ENCODE results near the gene SRPK3. TPM values are rescaled to one million over a fixed set of nuclear protein-coding genes. Genes with fewer than 3 reads are reported as not detected.

The SRPK3 gene
- total and polyA plus RNA-seq, 2 donors (not counting 1 experiment from before 2014, with no cell fraction given): not detected

- Mint-ChIP-seq H3K9me3 (ENCODE audit: insufficient read depth) (no peaks in the 10 kb centered on the region), H3K4me3 (no peak overlapping the region), H3K27ac (no peak overlapping the region), H3K27me3 (no peaks in the 10 kb centered on the region), H3K4me1 (no peaks in the 10 kb centered on the region)
- Histone ChIP-seq H3K79me2 (ENCODE audit: control insufficient read depth, insufficient read depth, low read length) (no peaks in the 10 kb centered on the region), H3K9ac (ENCODE audit: low read length) (no peak overlapping the region), H4K20me1 (ENCODE audit: control insufficient read depth, insufficient read depth, low read length, poor library complexity, severe bottlenecking) (no peaks in the 10 kb centered on the region), H3K27ac (ENCODE audit: low read length in 2 of 2) (no peak overlapping the region), H2AFZ (ENCODE audit: insufficient read depth, low read depth, low read length, poor library complexity, severe bottlenecking) (no peak overlapping the region), H3K27me3 (replicated peaks in 1 of 4; ENCODE audit: control extremely low read depth in 1 of 4, control insufficient read depth in 3 of 4, insufficient read depth in 4 of 4, low read length in 3 of 4) (no peaks in the 10 kb centered on the region), H3K4me3 (ENCODE audit: control extremely low read depth in 1 of 5, extremely low read depth in 1 of 5, insufficient read depth in 1 of 5, low read depth in 2 of 5, low read length in 4 of 5) (no peak overlapping the region), H3K4me2 (replicated peaks; ENCODE audit: low read depth, low read length, poor library complexity, severe bottlenecking) (no peak overlapping the region), H3K4me1 (ENCODE audit: control insufficient read depth in 2 of 2, insufficient read depth in 2 of 2, low read length in 2 of 2) (no peaks in the 10 kb centered on the region), H3K9me3 (ENCODE audit: control extremely low read depth in 1 of 3, control insufficient read depth in 2 of 3, insufficient read depth in 1 of 3, low read length in 2 of 3) (no peaks in the 10 kb centered on the region), H3K36me3 (replicated peaks in 1 of 2; ENCODE audit: control extremely low read depth in 1 of 2, control insufficient read depth in 1 of 2, extremely low read depth in 1 of 2, insufficient read depth in 2 of 2, low read length in 1 of 2) (peaks cover 0 to 4% of the 10 kb centered on the region in 2 experiments)
- CTCF ChIA-PET: no interaction called here
- POLR2A ChIA-PET: no interaction called here
- intact Hi-C loops (cut with micrococcal nuclease): no loop called here
- DNase-seq (no peak), ATAC-seq (ENCODE audit: low read depth) (no peak)
- 96% methylated on average over 63 of the region's 87 CpGs for WGBS (ENCODE audit: insufficient coverage)
- TF ChIP-seq EZH2 (IDR thresholded peaks at IDR 0.05; ENCODE audit: borderline replicate concordance, insufficient read depth, low read depth, low read length, poor library complexity, severe bottlenecking): no peak
Observed at GRCh38 chrX:153803211-153804099, 22.6 kb downstream of the SRPK3 start.

DNA sequence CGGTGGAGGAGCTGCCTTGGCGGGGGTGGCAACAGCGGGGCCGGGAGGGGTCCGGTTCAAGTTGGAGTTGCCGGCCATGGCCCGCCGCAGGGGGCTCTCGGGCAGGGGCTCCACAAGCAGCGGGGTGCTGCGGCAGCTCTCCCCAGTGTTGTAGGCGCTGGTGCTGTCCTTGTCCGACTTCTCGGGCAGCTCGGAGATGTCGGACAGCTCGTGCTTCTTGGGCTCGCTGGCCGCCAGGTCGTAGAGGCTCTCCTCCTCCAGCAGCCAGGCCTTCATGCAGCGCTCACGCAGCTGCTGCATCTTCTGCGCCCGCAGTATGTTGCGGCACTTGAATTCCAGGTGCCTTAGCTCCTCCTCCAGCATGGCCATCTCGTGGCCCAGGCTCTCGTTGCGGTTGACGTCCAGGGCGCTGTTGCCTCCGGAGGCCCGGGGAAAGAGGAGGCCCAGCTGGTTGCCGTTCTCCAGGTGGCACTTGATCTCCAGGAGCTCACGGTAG lies 23.3 kb downstream of the SRPK3 start:
- H3K9ac ChIP-seq (ENCODE audit: low read length): no peak overlapping the region
- no peak overlapping the region for H3K4me3 Mint-ChIP-seq
- intact Hi-C loops (cut with micrococcal nuclease): no loop called here
- 96% methylated on average over 32 of the region's 34 CpGs for WGBS (ENCODE audit: insufficient coverage)
- no peaks in the 10 kb centered on the region for H3K79me2 ChIP-seq (ENCODE audit: control insufficient read depth, insufficient read depth, low read length)
- no peaks in the 10 kb centered on the region for H3K4me1 ChIP-seq (ENCODE audit: control insufficient read depth in 2 of 2, insufficient read depth in 2 of 2, low read length in 2 of 2)
- H3K9me3 Mint-ChIP-seq (ENCODE audit: insufficient read depth): no peaks in the 10 kb centered on the region
- no peak overlapping the region for H3K27ac Mint-ChIP-seq
- no peaks in the 10 kb centered on the region for H3K27me3 ChIP-seq (replicated peaks in 1 of 4; ENCODE audit: control extremely low read depth in 1 of 4, control insufficient read depth in 3 of 4, insufficient read depth in 4 of 4, low read length in 3 of 4)
- no peak overlapping the region for H3K4me2 ChIP-seq (replicated peaks; ENCODE audit: low read depth, low read length, poor library complexity, severe bottlenecking)
- H3K27me3 Mint-ChIP-seq: no peaks in the 10 kb centered on the region
- H3K36me3 ChIP-seq (replicated peaks in 1 of 2; ENCODE audit: control extremely low read depth in 1 of 2, control insufficient read depth in 1 of 2, extremely low read depth in 1 of 2, insufficient read depth in 2 of 2, low read length in 1 of 2): peaks cover 0 to under 1% of the 10 kb centered on the region in 2 experiments
- no peaks in the 10 kb centered on the region for H3K9me3 ChIP-seq (ENCODE audit: control extremely low read depth in 1 of 3, control insufficient read depth in 2 of 3, insufficient read depth in 1 of 3, low read length in 2 of 3)
- no peak for TF ChIP-seq EZH2 (IDR thresholded peaks at IDR 0.05; ENCODE audit: borderline replicate concordance, insufficient read depth, low read depth, low read length, poor library complexity, severe bottlenecking)
- TF ChIP-seq, protein P1, sequence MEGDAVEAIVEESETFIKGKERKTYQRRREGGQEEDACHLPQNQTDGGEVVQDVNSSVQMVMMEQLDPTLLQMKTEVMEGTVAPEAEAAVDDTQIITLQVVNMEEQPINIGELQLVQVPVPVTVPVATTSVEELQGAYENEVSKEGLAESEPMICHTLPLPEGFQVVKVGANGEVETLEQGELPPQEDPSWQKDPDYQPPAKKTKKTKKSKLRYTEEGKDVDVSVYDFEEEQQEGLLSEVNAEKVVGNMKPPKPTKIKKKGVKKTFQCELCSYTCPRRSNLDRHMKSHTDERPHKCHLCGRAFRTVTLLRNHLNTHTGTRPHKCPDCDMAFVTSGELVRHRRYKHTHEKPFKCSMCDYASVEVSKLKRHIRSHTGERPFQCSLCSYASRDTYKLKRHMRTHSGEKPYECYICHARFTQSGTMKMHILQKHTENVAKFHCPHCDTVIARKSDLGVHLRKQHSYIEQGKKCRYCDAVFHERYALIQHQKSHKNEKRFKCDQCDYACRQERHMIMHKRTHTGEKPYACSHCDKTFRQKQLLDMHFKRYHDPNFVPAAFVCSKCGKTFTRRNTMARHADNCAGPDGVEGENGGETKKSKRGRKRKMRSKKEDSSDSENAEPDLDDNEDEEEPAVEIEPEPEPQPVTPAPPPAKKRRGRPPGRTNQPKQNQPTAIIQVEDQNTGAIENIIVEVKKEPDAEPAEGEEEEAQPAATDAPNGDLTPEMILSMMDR (IDR thresholded peaks at IDR 0.05): no peak
- H4K20me1 ChIP-seq (ENCODE audit: control insufficient read depth, insufficient read depth, low read length, poor library complexity, severe bottlenecking): no peaks in the 10 kb centered on the region
- no peak for DNase-seq
- no peak for ATAC-seq (ENCODE audit: low read depth)
- POLR2A ChIA-PET: no interaction called here
- H3K4me3 ChIP-seq (ENCODE audit: control extremely low read depth in 1 of 5, extremely low read depth in 1 of 5, insufficient read depth in 1 of 5, low read depth in 2 of 5, low read length in 4 of 5): no peak overlapping the region
- H3K27ac ChIP-seq (ENCODE audit: low read length in 2 of 2): no peak overlapping the region
- CTCF ChIA-PET: interaction anchor here (0.7 kb wide), 1 partner anchor 605 kb away, joined by 3 read pairs; the partner anchor contains the start of gene DNASE1L1
- H3K4me1 Mint-ChIP-seq: no peaks in the 10 kb centered on the region
- H2AFZ ChIP-seq (ENCODE audit: insufficient read depth, low read depth, low read length, poor library complexity, severe bottlenecking): no peak overlapping the region

All from B cell (primary cell).